ENCODE results near the gene SZT2.

DNA sequence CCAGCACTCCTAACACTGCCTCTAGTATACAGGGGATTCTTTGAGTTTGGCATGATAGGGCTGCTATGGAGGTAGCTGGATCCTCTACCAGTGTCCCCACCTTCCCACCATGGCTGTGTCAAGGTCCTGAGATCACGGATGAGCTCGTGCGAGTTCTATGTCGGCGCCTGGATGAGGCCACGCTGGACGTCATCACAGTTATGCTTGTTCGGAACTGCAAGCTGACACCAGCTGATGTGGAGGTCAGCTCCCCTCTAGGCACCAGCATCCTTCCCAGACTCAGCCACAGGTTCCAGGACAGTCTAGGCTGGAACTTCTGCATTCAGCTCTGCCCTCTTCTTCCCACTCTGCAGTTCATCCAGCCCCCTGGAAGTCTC is 48.9 kb downstream of the SZT2 start:
- TF ChIP-seq, protein P1, sequence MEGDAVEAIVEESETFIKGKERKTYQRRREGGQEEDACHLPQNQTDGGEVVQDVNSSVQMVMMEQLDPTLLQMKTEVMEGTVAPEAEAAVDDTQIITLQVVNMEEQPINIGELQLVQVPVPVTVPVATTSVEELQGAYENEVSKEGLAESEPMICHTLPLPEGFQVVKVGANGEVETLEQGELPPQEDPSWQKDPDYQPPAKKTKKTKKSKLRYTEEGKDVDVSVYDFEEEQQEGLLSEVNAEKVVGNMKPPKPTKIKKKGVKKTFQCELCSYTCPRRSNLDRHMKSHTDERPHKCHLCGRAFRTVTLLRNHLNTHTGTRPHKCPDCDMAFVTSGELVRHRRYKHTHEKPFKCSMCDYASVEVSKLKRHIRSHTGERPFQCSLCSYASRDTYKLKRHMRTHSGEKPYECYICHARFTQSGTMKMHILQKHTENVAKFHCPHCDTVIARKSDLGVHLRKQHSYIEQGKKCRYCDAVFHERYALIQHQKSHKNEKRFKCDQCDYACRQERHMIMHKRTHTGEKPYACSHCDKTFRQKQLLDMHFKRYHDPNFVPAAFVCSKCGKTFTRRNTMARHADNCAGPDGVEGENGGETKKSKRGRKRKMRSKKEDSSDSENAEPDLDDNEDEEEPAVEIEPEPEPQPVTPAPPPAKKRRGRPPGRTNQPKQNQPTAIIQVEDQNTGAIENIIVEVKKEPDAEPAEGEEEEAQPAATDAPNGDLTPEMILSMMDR (IDR thresholded peaks at IDR 0.05 in 8 of 11, conservative IDR thresholded peaks at IDR 0.05 in 3 of 11) = no peak
- TF ChIP-seq POLR2A (IDR thresholded peaks at IDR 0.05) = no peak
- no peak for TF ChIP-seq POLR2AphosphoS5 (IDR thresholded peaks at IDR 0.05)

All from spleen (tissue), 7 donors.